HEK293 (cell line): ENCODE measurements around the gene COL6A5.

Experiments used
- CTCF ChIA-PET: fragments of 350-600 bp; formaldehyde crosslinking; extraction: SDS; loops from one replicate; lab custom pipeline; 2021; ENCODE audit warnings: antibody characterized with exemption; lab: Yijun Ruan, JAX
- POLR2A ChIA-PET: fragments of 300-600 bp; formaldehyde crosslinking; extraction: SDS; loops from one replicate; lab custom pipeline; 2020; ENCODE audit warnings: antibody characterized with exemption, inconsistent platforms; lab: Yijun Ruan, JAX
- H3K27ac ChIP-seq: fragments of 200-500 bp; sonication (Bioruptor generic); 2 replicates; pipeline ENCODE4 v1.5.1; 2014; ENCODE audit warnings: low read depth, low read length, control low read depth, inconsistent platforms; ENCODE audit errors: extremely low read depth
- H3K36me3 ChIP-seq, 2 experiments: fragments of 200-500 bp in 1 of 2; sonication (Bioruptor generic) in 1 of 2; 1 replicate in 1 of 2; 2 replicates in 1 of 2; pipeline ENCODE4 v1.5.1; 2014 to 2017; ENCODE audit warnings: inconsistent platforms in 2 of 2, low read length in 2 of 2; ENCODE audit not compliant: control insufficient read depth in 2 of 2, insufficient read depth in 1 of 2
- H3K4me1 ChIP-seq: fragments of 200-500 bp; sonication (Bioruptor generic); 2 replicates; pipeline ENCODE4 v1.5.1; 2014; ENCODE audit warnings: mild to moderate bottlenecking, low read length, inconsistent platforms; ENCODE audit not compliant: control insufficient read depth, insufficient read depth
- H3K4me3 ChIP-seq: 2 replicates; pipeline ENCODE4 v1.5.1; 2011; ENCODE audit warnings: low read depth, mild to moderate bottlenecking, control low read depth, low read length, moderate library complexity
- H3K9me3 ChIP-seq: fragments of 200-500 bp; sonication (Bioruptor generic); 2 replicates; pipeline ENCODE4 v1.5.1; 2014; ENCODE audit warnings: low read depth, low read length, inconsistent platforms; ENCODE audit not compliant: control insufficient read depth, insufficient read depth
- AEBP2 ChIP-seq: fragments of 450-650 bp; formaldehyde crosslinking; IDR thresholded peaks from 2 replicates; pipeline ENCODE4 v1.5.1; 2016; ENCODE audit warnings: missing biosample characterization, missing genetic modification characterization, borderline replicate concordance
- BCL11A ChIP-seq: fragments of 450-650 bp; formaldehyde crosslinking; IDR thresholded peaks from 2 replicates; pipeline ENCODE4 v1.5.1; 2016; ENCODE audit warnings: low read depth, missing biosample characterization, missing genetic modification characterization
- BCL11B ChIP-seq: fragments of 450-650 bp; formaldehyde crosslinking; IDR thresholded peaks from 2 replicates; pipeline ENCODE4 v1.5.1; 2016; ENCODE audit warnings: low read depth, missing biosample characterization, missing genetic modification characterization
- KLF1 ChIP-seq: fragments of 450-650 bp; formaldehyde crosslinking; IDR thresholded peaks from 2 replicates; pipeline ENCODE4 v1.5.1; 2016; ENCODE audit warnings: missing biosample characterization, missing genetic modification characterization
- SALL2 ChIP-seq: fragments of 450-650 bp; formaldehyde crosslinking; IDR thresholded peaks from 2 replicates; pipeline ENCODE4 v1.5.0; 2017; ENCODE audit warnings: missing biosample characterization, mild to moderate bottlenecking, missing genetic modification characterization, borderline replicate concordance
- SCRT2 ChIP-seq: fragments of 450-650 bp; formaldehyde crosslinking; IDR thresholded peaks from 2 replicates; pipeline ENCODE4 v1.5.1; 2016; ENCODE audit warnings: missing biosample characterization, missing genetic modification characterization
- ZBTB26 ChIP-seq: fragments of 450-650 bp; formaldehyde crosslinking; optimal IDR thresholded peaks from 2 replicates; pipeline ENCODE3; 2016; ENCODE audit warnings: missing biosample characterization, mild to moderate bottlenecking, missing genetic modification characterization
- ZBTB49 ChIP-seq: fragments of 450-650 bp; formaldehyde crosslinking; IDR thresholded peaks from 2 replicates; pipeline ENCODE4 v1.5.1; 2016; ENCODE audit warnings: missing biosample characterization, missing genetic modification characterization, low read depth
- ZNF146 ChIP-seq: fragments of 450-650 bp; formaldehyde crosslinking; IDR thresholded peaks from 2 replicates; pipeline ENCODE4 v1.5.1; 2016; ENCODE audit warnings: missing biosample characterization, missing genetic modification characterization
- ZNF155 ChIP-seq: fragments of 450-650 bp; formaldehyde crosslinking; IDR thresholded peaks from 2 replicates; pipeline ENCODE4 v1.5.1; 2016; ENCODE audit warnings: missing biosample characterization, missing genetic modification characterization
- ZNF2 ChIP-seq: fragments of 450-650 bp; formaldehyde crosslinking; IDR thresholded peaks from 2 replicates; pipeline ENCODE4 v1.5.1; 2016; ENCODE audit warnings: missing biosample characterization, missing genetic modification characterization
- ZNF239 ChIP-seq: fragments of 450-650 bp; formaldehyde crosslinking; IDR thresholded peaks from 2 replicates; pipeline ENCODE4 v1.5.1; 2016; ENCODE audit warnings: missing biosample characterization, missing genetic modification characterization
- ZNF426 ChIP-seq: fragments of 450-650 bp; formaldehyde crosslinking; IDR thresholded peaks from 2 replicates; pipeline ENCODE4 v1.5.1; 2017; ENCODE audit warnings: missing biosample characterization, missing genetic modification characterization, mild to moderate bottlenecking, inconsistent platforms, moderate library complexity
- ZNF488 ChIP-seq: fragments of 450-650 bp; formaldehyde crosslinking; IDR thresholded peaks from 2 replicates; pipeline ENCODE4 v1.5.1; 2016; ENCODE audit warnings: missing biosample characterization, missing genetic modification characterization
- ZNF510 ChIP-seq: fragments of 450-650 bp; formaldehyde crosslinking; IDR thresholded peaks from 2 replicates; pipeline ENCODE4 v1.5.1; 2018; ENCODE audit warnings: mild to moderate bottlenecking, missing genetic modification characterization, missing biosample characterization; ENCODE audit not compliant: insufficient replicate concordance
- ZNF518A ChIP-seq: fragments of 450-650 bp; formaldehyde crosslinking; conservative IDR thresholded peaks from 2 replicates; pipeline ENCODE4 v1.5.1; 2016; ENCODE audit warnings: low read depth, missing biosample characterization, missing genetic modification characterization
- ZNF561 ChIP-seq: fragments of 450-650 bp; IDR thresholded peaks from 2 replicates; pipeline ENCODE4 v1.5.1; 2018; ENCODE audit warnings: missing biosample characterization, missing genetic modification characterization, borderline replicate concordance
- ZNF585B ChIP-seq: fragments of 450-650 bp; formaldehyde crosslinking; IDR thresholded peaks from 2 replicates; pipeline ENCODE4 v1.5.1; 2016; ENCODE audit warnings: missing biosample characterization, missing genetic modification characterization
- ZNF600 ChIP-seq: fragments of 450-650 bp; formaldehyde crosslinking; IDR thresholded peaks from 2 replicates; pipeline ENCODE4 v1.5.1; 2016; ENCODE audit warnings: missing biosample characterization, missing genetic modification characterization
- ZNF621 ChIP-seq: fragments of 450-650 bp; formaldehyde crosslinking; IDR thresholded peaks from 2 replicates; pipeline ENCODE4 v1.5.1; 2017; ENCODE audit warnings: missing biosample characterization, missing genetic modification characterization
- ZNF624 ChIP-seq: fragments of 450-650 bp; formaldehyde crosslinking; IDR thresholded peaks from 2 replicates; pipeline ENCODE4 v1.5.1; 2017; ENCODE audit warnings: missing biosample characterization, missing genetic modification characterization
- ZNF658 ChIP-seq: fragments of 450-650 bp; formaldehyde crosslinking; IDR thresholded peaks from 2 replicates; pipeline ENCODE4; 2016; ENCODE audit warnings: missing biosample characterization, missing genetic modification characterization
- ZNF768 ChIP-seq: fragments of 450-650 bp; formaldehyde crosslinking; IDR thresholded peaks from 2 replicates; pipeline ENCODE4 v1.5.1; 2018; ENCODE audit warnings: missing biosample characterization, mild to moderate bottlenecking, missing genetic modification characterization
- ZNF777 ChIP-seq: fragments of 450-650 bp; formaldehyde crosslinking; IDR thresholded peaks from 2 replicates; pipeline ENCODE4 v1.5.1; 2017; ENCODE audit warnings: missing biosample characterization, missing genetic modification characterization, borderline replicate concordance
- ZSCAN4 ChIP-seq: fragments of 450-650 bp; formaldehyde crosslinking; IDR thresholded peaks from 2 replicates; pipeline ENCODE4 v1.5.1; 2017; ENCODE audit warnings: missing biosample characterization, missing genetic modification characterization

COL6A5 gene

GRCh38 chr3:130463221-130463620, 117.7 kb downstream of the COL6A5 start:
- ChIA-PET POLR2A (no interaction called here), CTCF (no interaction called here)
- no peaks in the 10 kb centered on the region for H3K4me1 ChIP-seq
- TF ChIP-seq ZNF600 (tag by site-specific recombination), result no peak
- TF ChIP-seq SALL2, result no peak
- TF ChIP-seq ZNF624, result no peak
- TF ChIP-seq ZNF768 (tag by site-specific recombination), result no peak
- no peak for TF ChIP-seq ZNF510 (tag by site-specific recombination)
- TF ChIP-seq ZNF146 (tag by site-specific recombination), result no peak
- no peak for TF ChIP-seq ZNF561 (tag by site-specific recombination)
- TF ChIP-seq ZNF585B (tag by site-specific recombination), result no peak
- no peak for TF ChIP-seq ZNF2 (tag by site-specific recombination)
- TF ChIP-seq SCRT2 (tag by site-specific recombination), result no peak
- no peak for TF ChIP-seq ZNF155 (tag by site-specific recombination)
- H3K4me3 ChIP-seq, result no peak overlapping the region
- no peak overlapping the region for H3K27ac ChIP-seq
- no peaks in the 10 kb centered on the region for H3K9me3 ChIP-seq
- H3K36me3 ChIP-seq, result no peaks in the 10 kb centered on the region

DNA sequence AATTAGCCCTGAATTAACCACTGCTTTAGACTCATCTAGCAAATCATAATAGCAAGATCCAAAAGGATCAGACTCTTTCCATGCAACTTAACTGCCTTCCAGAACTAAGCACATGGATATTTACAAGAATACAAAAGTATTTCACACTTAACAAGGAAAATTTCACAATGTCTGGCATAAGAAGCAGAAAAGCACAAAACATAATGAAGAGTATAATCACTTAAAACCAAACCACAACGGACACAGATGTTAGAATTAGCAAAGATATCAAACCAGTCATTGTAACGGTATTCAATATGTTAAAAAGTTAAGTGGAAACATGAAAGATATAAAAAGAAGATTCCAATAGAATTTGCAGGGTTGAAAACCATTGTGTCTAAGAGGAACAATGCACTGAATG, 120.0 kb downstream of the COL6A5 start:
- CTCF ChIA-PET, result no interaction called here
- POLR2A ChIA-PET, result no interaction called here
- H3K9me3 ChIP-seq, result no peaks in the 10 kb centered on the region
- no peaks in the 10 kb centered on the region for H3K36me3 ChIP-seq
- no peaks in the 10 kb centered on the region for H3K4me1 ChIP-seq
- no peak overlapping the region for H3K27ac ChIP-seq
- no peak overlapping the region for H3K4me3 ChIP-seq
- TF ChIP-seq ZBTB26, result no peak
- TF ChIP-seq ZBTB49, result no peak
- TF ChIP-seq KLF1, result no peak
- TF ChIP-seq BCL11A, result no peak
- TF ChIP-seq ZNF658 (tag by site-specific recombination), result no peak
- no peak for TF ChIP-seq ZNF426 (tag by site-specific recombination)
- TF ChIP-seq AEBP2, result no peak
- no peak for TF ChIP-seq BCL11B (tag by site-specific recombination)
- no peak for TF ChIP-seq ZNF621 (tag by site-specific recombination)
- TF ChIP-seq ZNF488 (tag by site-specific recombination), result no peak
- no peak for TF ChIP-seq ZNF239 (tag by site-specific recombination)
- TF ChIP-seq ZNF777 (tag by site-specific recombination), result no peak
- TF ChIP-seq ZSCAN4 (tag by site-specific recombination), result no peak
- TF ChIP-seq ZNF518A (tag by site-specific recombination), result no peak
